GM18526 (cell line): ENCODE data around the gene ZNF532.

Experiments used
- POLR2A ChIP-seq: IDR thresholded peaks from 3 replicates; pipeline ENCODE4 v1.6.1; 2011; ENCODE audit not compliant: insufficient read length; ENCODE audit errors: extremely low read depth

Gene ZNF532, protein sequence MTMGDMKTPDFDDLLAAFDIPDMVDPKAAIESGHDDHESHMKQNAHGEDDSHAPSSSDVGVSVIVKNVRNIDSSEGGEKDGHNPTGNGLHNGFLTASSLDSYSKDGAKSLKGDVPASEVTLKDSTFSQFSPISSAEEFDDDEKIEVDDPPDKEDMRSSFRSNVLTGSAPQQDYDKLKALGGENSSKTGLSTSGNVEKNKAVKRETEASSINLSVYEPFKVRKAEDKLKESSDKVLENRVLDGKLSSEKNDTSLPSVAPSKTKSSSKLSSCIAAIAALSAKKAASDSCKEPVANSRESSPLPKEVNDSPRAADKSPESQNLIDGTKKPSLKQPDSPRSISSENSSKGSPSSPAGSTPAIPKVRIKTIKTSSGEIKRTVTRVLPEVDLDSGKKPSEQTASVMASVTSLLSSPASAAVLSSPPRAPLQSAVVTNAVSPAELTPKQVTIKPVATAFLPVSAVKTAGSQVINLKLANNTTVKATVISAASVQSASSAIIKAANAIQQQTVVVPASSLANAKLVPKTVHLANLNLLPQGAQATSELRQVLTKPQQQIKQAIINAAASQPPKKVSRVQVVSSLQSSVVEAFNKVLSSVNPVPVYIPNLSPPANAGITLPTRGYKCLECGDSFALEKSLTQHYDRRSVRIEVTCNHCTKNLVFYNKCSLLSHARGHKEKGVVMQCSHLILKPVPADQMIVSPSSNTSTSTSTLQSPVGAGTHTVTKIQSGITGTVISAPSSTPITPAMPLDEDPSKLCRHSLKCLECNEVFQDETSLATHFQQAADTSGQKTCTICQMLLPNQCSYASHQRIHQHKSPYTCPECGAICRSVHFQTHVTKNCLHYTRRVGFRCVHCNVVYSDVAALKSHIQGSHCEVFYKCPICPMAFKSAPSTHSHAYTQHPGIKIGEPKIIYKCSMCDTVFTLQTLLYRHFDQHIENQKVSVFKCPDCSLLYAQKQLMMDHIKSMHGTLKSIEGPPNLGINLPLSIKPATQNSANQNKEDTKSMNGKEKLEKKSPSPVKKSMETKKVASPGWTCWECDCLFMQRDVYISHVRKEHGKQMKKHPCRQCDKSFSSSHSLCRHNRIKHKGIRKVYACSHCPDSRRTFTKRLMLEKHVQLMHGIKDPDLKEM (N-terminal part only)

DNA sequence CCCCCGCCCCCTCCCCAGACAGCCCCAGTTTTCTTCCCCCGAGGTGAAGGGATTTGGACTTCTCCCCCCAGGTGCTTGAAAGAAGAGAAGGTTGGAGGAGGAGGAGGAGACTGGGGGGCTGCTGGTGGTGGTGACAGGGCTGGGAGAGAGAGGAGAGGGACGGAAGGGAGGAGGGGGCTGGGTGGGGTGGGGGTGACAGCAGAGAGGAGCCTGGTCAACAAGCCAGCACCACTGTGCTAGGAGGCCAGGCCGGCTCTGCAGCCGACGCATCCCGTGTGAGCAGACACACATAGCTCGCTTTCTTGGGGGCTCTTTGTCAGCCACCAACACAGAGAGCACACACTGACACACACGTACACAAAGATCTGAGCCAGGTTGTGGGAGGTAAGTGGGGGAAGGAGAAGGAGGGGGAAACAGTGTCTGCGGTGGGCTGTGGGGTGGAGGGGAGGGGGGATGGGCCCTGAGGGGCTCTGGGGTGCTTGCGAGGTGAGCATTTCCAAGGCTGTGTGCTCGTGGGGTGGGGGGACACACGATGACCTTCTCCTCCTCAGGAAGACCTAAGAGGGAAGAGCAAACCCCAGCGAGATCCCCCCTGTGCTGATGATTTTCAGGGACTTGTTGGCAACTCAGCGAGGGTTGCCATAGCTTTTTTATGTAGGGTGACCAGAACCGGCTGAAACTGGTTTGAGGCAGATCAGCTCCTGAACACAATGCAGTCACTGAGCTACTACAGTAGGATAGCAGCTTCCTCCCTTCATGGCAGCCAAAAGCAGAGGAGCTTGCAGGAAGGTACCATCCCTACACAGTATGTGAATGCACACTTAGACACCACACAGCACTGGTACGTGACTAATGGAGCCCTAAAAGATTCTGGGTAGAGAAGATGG lies at the start of gene ZNF532:
Gene ZNF532 (plus strand): TSS at position 732 of the 887 bp plus-strand sequence. CDS start 53,411 bp downstream, outside the sequence.
- no peak for TF ChIP-seq POLR2A

GRCh38 chr18:58819051-58819450 lies 45.6 kb upstream of the ZNF532 start:
- no peak for TF ChIP-seq POLR2A

- no peak for TF ChIP-seq POLR2A
These were observed 44.4 kb upstream of the ZNF532 start for GRCh38 chr18:58820251-58820650.

DNA sequence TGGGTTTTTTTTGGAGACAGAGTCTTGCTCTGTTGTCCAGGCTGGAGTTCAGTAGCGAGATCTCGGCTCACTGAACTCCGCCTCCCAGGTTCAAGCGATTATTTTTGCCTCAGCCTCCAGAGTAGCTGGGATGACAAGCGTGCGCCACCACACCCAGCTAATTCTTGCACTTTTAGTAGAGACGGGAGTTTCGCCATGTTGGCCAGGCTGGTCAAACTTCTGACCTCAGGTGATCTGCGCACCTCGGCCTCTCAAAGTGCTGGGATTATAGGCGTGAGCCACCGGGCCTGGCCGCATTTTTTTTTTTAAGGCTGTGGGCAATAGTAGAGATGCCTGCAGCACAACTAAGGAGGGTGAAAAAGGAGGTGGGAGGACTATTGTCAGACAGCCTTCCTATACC lies 41.7 kb upstream of the ZNF532 start:
- TF ChIP-seq POLR2A: no peak

GRCh38 chr18:58823412-58823811 lies 41.3 kb upstream of the ZNF532 start:
- TF ChIP-seq POLR2A: no peak

DNA sequence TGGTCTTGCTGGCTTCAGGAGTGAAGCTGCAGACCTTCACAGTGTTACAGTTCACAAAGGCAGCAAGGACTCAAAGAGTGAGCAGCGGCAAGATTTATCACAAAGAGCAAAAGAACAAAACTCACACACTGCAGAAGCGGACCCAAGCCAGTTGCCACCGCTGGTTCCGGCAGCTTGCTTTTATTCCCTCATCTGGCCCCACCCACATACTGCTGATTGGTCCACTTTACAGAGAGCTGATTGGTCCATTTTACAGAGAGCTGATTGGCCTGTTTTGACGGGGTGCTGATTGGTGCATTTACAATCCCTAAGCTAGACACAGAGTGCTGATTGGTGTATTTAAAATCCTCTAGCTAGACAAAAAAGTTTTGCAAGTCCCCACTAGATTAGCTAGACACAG lies 37.2 kb upstream of the ZNF532 start:
- TF ChIP-seq POLR2A: no peak

DNA sequence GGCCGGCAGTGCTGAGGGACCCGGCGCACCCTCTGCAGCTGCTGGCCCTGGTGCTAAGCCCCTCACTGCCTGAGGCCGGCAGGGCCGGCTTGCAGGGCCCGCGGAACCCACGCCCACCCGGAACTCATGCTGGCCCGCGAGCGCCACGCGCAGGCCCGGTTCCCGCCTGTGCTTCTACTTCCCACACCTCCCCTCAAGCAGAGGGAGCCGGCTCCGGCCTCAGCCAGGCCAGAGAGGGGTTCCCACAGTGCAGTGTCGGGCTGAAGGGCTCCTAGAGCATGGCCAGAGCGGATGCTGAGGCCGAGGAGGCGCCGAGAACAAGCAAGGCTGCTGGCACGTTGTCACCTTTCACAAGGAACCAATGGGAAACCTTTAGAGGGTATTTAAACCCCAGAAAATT lies 36.8 kb upstream of the ZNF532 start:
- TF ChIP-seq POLR2A: no peak

- TF ChIP-seq POLR2A: no peak
These were observed 36.1 kb upstream of the ZNF532 start for GRCh38 chr18:58828399-58829121.

DNA sequence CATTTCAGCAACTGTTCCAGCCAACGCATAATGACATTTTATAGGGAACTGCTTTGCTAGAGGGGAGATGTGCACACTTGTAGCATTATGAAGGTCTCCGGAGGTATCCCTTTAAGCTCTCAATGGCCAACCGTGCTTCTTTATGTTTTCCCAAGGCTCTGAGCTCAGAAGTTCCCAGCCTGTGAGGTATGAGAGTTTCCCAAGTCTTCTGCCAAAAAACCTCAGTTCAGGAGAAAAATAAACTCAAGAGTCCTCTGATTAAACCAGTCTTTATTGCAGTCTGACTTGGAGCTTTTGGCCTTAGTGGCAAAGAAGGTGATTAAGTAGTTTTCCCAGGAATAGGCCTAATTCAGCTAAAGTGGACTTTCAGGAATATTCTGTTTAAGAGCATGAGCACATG lies 35.4 kb upstream of the ZNF532 start:
- no peak for TF ChIP-seq POLR2A

DNA sequence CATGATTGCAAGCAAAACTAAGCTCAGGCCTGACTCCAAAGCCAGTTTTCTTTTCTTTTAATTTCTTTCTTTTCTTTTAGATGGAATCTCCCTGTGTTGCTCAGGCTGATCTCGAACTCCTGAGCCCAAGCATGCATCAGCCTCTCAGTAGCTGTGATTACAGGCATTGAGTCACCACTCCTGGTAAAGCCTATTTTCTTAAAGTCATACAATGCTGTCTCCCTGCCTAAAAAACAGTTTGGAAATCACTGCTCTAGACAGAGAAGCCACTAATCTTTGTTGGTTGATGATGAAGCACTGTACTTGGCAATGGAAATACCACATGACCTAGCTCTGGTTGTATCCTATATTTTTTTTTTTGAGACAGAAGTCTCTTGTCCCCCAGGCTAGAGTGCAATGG lies 33.1 kb upstream of the ZNF532 start:
- TF ChIP-seq POLR2A: no peak

DNA sequence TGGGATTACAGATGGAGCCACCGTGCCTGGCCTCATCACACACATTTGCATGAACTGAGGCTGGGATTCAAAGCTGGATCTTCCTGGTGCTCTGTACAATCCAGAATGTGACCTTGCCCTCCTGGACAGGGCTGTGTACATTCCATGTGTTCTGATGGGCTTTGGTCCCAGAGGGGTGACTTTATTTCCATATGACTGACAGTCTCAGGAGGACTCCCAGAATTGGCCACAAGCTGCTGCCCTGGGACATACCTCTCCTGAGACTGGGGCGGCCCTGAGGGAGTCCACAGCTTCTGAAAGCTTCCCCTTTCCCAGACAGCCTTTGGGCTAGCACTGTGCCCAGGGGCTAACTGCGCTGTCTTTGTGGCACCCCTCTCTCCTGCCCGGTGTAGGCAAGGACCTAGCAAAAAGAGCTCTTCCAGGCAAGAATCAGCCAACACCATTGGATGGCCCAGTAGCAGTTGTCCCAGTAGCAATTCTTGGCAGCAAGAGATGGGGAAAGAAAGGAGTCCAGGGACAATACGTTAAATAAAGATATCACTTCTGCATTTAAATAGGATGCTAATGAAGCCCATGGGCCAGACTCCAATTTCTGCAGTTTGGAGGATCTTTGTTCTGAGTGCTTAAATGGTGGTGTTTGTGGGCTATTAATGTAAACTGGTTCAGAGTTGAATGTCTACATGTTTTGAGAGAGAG lies 26.4 kb upstream of the ZNF532 start:
- no peak for TF ChIP-seq POLR2A

GRCh38 chr18:58838946-58839345 lies 25.7 kb upstream of the ZNF532 start:
- TF ChIP-seq POLR2A: no peak

GRCh38 chr18:58842978-58843687 lies 21.5 kb upstream of the ZNF532 start:
- TF ChIP-seq POLR2A: no peak

DNA sequence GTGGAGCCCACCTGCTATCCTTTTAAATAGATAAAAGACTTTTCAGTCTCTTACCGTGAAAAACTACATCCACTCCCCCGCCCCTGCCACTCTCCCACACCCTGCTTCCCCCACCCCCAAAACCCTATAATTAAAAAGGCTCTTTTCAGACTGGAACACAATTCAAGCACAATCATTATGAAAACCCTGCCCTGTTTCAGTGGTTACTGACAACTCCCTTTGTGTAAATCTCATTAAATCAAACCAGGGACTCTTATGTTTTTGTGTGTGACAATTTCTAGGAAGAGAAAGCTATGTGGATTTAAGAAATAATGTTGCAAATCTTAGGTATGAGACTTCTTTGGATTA lies 21.0 kb upstream of the ZNF532 start:
- no peak for TF ChIP-seq POLR2A
